WERI-Rb-1 (cell line): Measurements from ENCODE around the gene ARHGEF25.
"Not testable (repeated sequence)": the region's sequence is repeated elsewhere in the genome, so short reads cannot be mapped to it uniquely, and the experiment has no call there.

Experiments
- DNase-seq: peaks from one replicate; pipeline ENCODE4 v3.0.0-alpha.2; 2020
- H3K27ac ChIP-seq: fragments of 250-450 bp; sonication (Bioruptor Pico); 2 replicates; pipeline ENCODE4 v1.5.1; 2020; ENCODE audit warnings: mild to moderate bottlenecking, moderate library complexity
- H3K27me3 ChIP-seq: fragments of 250-450 bp; sonication (Bioruptor Pico); 2 replicates; pipeline ENCODE4 v1.5.1; 2021; ENCODE audit warnings: mild to moderate bottlenecking, low read depth, moderate library complexity; ENCODE audit not compliant: insufficient read depth, severe bottlenecking
- H3K36me3 ChIP-seq: fragments of 250-450 bp; sonication (Bioruptor Pico); 2 replicates; pipeline ENCODE4 v1.5.1; 2020; ENCODE audit warnings: mild to moderate bottlenecking, moderate library complexity
- H3K4me3 ChIP-seq: 2 replicates; pipeline ENCODE4 v1.5.1; 2011; ENCODE audit warnings: low read depth, mild to moderate bottlenecking, control low read depth, low read length
- H3K9me3 ChIP-seq: fragments of 250-450 bp; sonication (Bioruptor Pico); 2 replicates; pipeline ENCODE4 v1.5.1; 2021; ENCODE audit warnings: mild to moderate bottlenecking, moderate library complexity; ENCODE audit not compliant: severe bottlenecking
- CTCF ChIP-seq: IDR thresholded peaks from 2 replicates; pipeline ENCODE4 v1.5.1; 2011; ENCODE audit warnings: low read depth, mild to moderate bottlenecking, control low read depth, inconsistent platforms, low read length

Gene ARHGEF25

GRCh38 chr12:57586832-57587429, 24.3 kb upstream of the ARHGEF25 start:
- Histone ChIP-seq H3K27ac (no peak overlapping the region), H3K9me3 (no peaks in the 10 kb centered on the region), H3K27me3 (no peaks in the 10 kb centered on the region), H3K4me3 (no peak overlapping the region), H3K36me3 (peaks cover 7% of the 10 kb centered on the region; the same call in 1 of the 2 replicates)
- no peak for DNase-seq
- TF ChIP-seq CTCF: no peak

GRCh38 chr12:57588951-57589610, 22.2 kb upstream of the ARHGEF25 start:
- not testable (repeated sequence) for H3K27ac ChIP-seq, H3K27me3 ChIP-seq, DNase-seq, H3K4me3 ChIP-seq, H3K36me3 ChIP-seq, H3K9me3 ChIP-seq

GRCh38 chr12:57590479-57590863, 20.8 kb upstream of the ARHGEF25 start:
- H3K27ac ChIP-seq: peak overlapping the region; percentile 71
- no peaks in the 10 kb centered on the region for H3K27me3 ChIP-seq
- no peak for TF ChIP-seq CTCF
- H3K36me3 ChIP-seq: peaks cover 12% of the 10 kb centered on the region
- H3K9me3 ChIP-seq: no peaks in the 10 kb centered on the region
- peak overlapping the region; percentile 69 for H3K4me3 ChIP-seq
- DNase-seq: no peak

- Histone ChIP-seq H3K36me3 (peaks cover 17% of the 10 kb centered on the region), H3K4me3 (peak within 1 kb of the TSS; percentile 69), H3K9me3 (no peaks in the 10 kb centered on the region), H3K27me3 (no peaks in the 10 kb centered on the region), H3K27ac (peak within 1 kb of the TSS; percentile 71)
- peak; percentile 82 for DNase-seq
- no peak for TF ChIP-seq CTCF
These were observed 20.1 kb upstream of the ARHGEF25 start, which contains the start of gene PIP4K2C for GRCh38 chr12:57590864-57591781. Gene PIP4K2C, plus strand, starts transcription at chr12:57591192. Its CDS starts 98 bp downstream, at chr12:57591290.

GRCh38 chr12:57591782-57592325, 19.4 kb upstream of the ARHGEF25 start:
- DNase-seq: peak; percentile 33
- no peak for TF ChIP-seq CTCF
- H3K27me3 ChIP-seq: no peaks in the 10 kb centered on the region
- peak overlapping the region; percentile 69 for H3K4me3 ChIP-seq
- H3K9me3 ChIP-seq: no peaks in the 10 kb centered on the region
- H3K36me3 ChIP-seq: peaks cover 21% of the 10 kb centered on the region
- H3K27ac ChIP-seq: peak overlapping the region; percentile 71; the same call in 1 of the 2 replicates
